ENCODE measurements around the gene TAL1. TPM values are rescaled to one million over a fixed set of nuclear protein-coding genes. Genes with fewer than 3 reads are reported as not detected.

TAL1 gene
- total RNA-seq, 3 donors from 2014 or later: 1.2 to 3.0 (median 2.4) TPM

GRCh38 chr1:47189844-47190508 is 42.0 kb downstream of the TAL1 start, which contains the start of gene PDZK1IP1:
Gene PDZK1IP1, minus strand, starts transcription at chr1:47190036. Its CDS starts 104 bp downstream, at chr1:47189932.
- peaks cover 23% of the 10 kb centered on the region for H3K4me1 ChIP-seq (ENCODE audit: low read depth)
- no peak for TF ChIP-seq CTCF (IDR thresholded peaks at IDR 0.05)
- peak; percentile 77 for ATAC-seq
- no peaks in the 10 kb centered on the region for H3K9me3 ChIP-seq
- peak; percentile 86 to 89 (median 87) for DNase-seq
- H3K36me3 ChIP-seq (ENCODE audit: low read depth): no peaks in the 10 kb centered on the region
- no peak within 1 kb of the TSS for H3K4me3 ChIP-seq
- intact Hi-C loops (cut with DNase I, micrococcal nuclease): loop anchor here in 1 of 2 donors (10.0 kb wide), 1 partner anchor 525 kb away; no protein-coding TSS in a partner anchor

GRCh38 chr1:47188791-47189785 is 42.9 kb downstream of the TAL1 start:
- H3K36me3 ChIP-seq (ENCODE audit: low read depth): no peaks in the 10 kb centered on the region
- TF ChIP-seq CTCF (IDR thresholded peaks at IDR 0.05): no peak
- DNase-seq (no peak), ATAC-seq (no peak)
- no peaks in the 10 kb centered on the region for H3K9me3 ChIP-seq
- peaks cover 23% of the 10 kb centered on the region for H3K4me1 ChIP-seq (ENCODE audit: low read depth)
- intact Hi-C loops (cut with DNase I, micrococcal nuclease): no loop called here
- H3K4me3 ChIP-seq: no peak overlapping the region

GRCh38 chr1:47187926-47188250 is 44.1 kb downstream of the TAL1 start:
- Histone ChIP-seq H3K36me3 (ENCODE audit: low read depth) (no peaks in the 10 kb centered on the region), H3K4me1 (ENCODE audit: low read depth) (peaks cover 21% of the 10 kb centered on the region), H3K9me3 (no peaks in the 10 kb centered on the region), H3K4me3 (no peak overlapping the region)
- DNase-seq: no peak
- intact Hi-C loops (cut with DNase I, micrococcal nuclease): no loop called here
- no peak for TF ChIP-seq CTCF (IDR thresholded peaks at IDR 0.05)
- ATAC-seq: no peak

- TF ChIP-seq CTCF (IDR thresholded peaks at IDR 0.05): no peak
- Histone ChIP-seq H3K4me1 (ENCODE audit: low read depth) (peaks cover 16% of the 10 kb centered on the region), H3K9me3 (no peaks in the 10 kb centered on the region), H3K36me3 (ENCODE audit: low read depth) (no peaks in the 10 kb centered on the region), H3K4me3 (no peak overlapping the region)
- intact Hi-C loops (cut with DNase I, micrococcal nuclease): no loop called here
- ATAC-seq (no peak), DNase-seq (no peak)
Measured at GRCh38 chr1:47187231-47187925, 44.6 kb downstream of the TAL1 start.

All from mucosa of descending colon (tissue), 3 donors.